Vagina (tissue), 2 donors: ENCODE measurements around the gene NPAS3.

Experiments
- POLR2A ChIP-seq, 2 donors: fragments of 450-650 bp; IDR thresholded peaks; one replicate each; pipeline ENCODE4 v1.6.1; 2017; ENCODE audit warnings: antibody characterized with exemption in 2 of 2, mild to moderate bottlenecking in 2 of 2, moderate library complexity in 2 of 2
- POLR2AphosphoS5 ChIP-seq, 2 donors: sonication (generic); formaldehyde crosslinking; IDR thresholded peaks; one replicate each; pipeline ENCODE4 v1.9.0; 2017; ENCODE audit warnings: antibody characterized with exemption in 2 of 2, mild to moderate bottlenecking in 2 of 2, low read depth in 1 of 2; ENCODE audit not compliant: insufficient read depth in 1 of 2
- TF ChIP-seq, protein P1 (sequence below), 3 experiments: fragments of 450-650 bp in 2 of 3; fragments of 200-600 bp in 1 of 3; sonication (generic) in 1 of 3; IDR thresholded peaks; one replicate each; pipeline ENCODE4 v1.5.1; 2017 to 2019; ENCODE audit warnings: antibody characterized with exemption in 3 of 3, mild to moderate bottlenecking in 2 of 3, moderate library complexity in 2 of 3

DNA sequence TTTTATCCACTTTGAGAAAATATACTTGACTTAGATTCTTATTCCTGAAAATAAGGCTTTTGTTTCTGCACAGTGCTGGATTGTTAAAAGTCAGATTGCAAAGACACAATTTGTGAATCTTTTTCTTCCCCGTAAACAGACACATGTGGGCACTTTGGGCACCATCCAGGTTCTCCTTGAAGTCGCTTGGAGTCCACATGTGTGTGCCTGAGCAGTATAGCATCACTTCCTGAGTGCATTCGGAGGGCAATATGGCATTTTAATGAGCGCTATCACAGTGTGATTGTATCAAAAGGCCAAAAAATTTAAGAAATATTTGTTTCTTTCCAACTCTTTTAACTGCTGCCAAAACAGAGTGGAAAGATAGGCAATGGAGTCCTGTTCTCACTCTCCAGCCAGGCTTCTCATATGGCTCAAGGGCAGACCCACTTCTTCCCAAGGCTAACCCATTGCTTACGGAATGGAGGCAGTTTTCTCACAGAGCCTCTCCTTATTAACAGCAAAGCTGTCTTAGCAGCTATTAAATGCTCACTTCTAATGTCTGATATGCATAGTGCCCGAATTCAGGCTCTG lies 615.1 kb downstream of the NPAS3 start:
- TF ChIP-seq POLR2AphosphoS5 (IDR thresholded peaks at IDR 0.05; ENCODE audit: insufficient read depth in 1 of 2, low read depth in 1 of 2) (no peak), POLR2A (IDR thresholded peaks at IDR 0.05) (no peak)
- TF ChIP-seq, protein P1, sequence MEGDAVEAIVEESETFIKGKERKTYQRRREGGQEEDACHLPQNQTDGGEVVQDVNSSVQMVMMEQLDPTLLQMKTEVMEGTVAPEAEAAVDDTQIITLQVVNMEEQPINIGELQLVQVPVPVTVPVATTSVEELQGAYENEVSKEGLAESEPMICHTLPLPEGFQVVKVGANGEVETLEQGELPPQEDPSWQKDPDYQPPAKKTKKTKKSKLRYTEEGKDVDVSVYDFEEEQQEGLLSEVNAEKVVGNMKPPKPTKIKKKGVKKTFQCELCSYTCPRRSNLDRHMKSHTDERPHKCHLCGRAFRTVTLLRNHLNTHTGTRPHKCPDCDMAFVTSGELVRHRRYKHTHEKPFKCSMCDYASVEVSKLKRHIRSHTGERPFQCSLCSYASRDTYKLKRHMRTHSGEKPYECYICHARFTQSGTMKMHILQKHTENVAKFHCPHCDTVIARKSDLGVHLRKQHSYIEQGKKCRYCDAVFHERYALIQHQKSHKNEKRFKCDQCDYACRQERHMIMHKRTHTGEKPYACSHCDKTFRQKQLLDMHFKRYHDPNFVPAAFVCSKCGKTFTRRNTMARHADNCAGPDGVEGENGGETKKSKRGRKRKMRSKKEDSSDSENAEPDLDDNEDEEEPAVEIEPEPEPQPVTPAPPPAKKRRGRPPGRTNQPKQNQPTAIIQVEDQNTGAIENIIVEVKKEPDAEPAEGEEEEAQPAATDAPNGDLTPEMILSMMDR (IDR thresholded peaks at IDR 0.05) = no peak
